Measurements from ENCODE around the gene SPATA3. TPM values are rescaled to one million over a fixed set of nuclear protein-coding genes. Genes with fewer than 3 reads are reported as not detected.

SPATA3 gene
- total and polyA plus RNA-seq, 2 of the 13 experiments (the other 11 are each of a cell fraction or from before 2014, with no cell fraction given), result not detected

DNA sequence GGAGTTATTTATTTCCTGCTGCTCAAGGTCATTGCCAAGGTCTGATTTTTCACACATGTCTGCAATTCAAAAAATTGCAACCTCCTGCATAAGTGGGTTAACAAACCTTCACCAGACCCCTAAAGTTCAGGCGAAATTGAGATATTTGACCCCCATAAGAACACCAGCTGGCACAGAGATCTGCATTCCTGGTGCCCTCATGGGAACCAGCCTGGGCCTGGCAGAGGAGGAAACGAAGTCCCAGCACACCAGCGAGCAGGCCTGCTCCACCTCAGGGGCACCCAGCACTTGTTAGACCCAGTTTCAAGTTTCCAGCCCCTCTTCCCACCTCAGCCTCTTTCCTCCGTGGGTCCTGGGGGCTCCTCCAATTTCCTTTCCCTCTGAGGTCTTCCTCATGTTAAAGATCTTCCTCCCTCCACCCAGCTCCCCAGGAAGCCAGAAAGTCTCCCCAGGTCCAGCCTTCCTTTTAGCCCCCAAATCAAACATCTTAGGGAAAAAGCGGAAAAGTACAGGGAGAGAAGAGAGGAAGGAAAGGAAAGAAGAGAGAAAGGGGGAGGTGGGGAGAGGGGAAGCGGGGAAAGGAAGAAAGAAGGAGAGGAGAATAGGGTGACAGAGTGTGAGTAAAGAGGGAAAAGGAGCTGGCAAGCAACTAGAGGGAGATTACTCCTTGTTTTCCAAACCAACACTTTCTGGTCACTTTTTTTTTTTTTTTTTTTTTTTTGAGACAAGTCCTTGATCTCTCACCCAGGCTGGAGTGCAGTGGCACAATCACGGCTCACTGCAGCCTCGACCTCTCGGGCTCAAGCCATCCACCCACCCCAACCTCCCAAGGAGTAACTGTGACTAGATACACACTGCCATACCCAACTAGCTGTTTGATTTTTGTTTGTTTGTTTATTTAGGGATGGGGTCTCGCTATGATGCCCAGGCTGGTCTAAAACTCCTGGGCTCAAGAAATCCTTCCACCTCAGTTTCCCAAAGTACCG is 37.5 kb downstream of the SPATA3 start (continued):
- TF ChIP-seq, protein P1, sequence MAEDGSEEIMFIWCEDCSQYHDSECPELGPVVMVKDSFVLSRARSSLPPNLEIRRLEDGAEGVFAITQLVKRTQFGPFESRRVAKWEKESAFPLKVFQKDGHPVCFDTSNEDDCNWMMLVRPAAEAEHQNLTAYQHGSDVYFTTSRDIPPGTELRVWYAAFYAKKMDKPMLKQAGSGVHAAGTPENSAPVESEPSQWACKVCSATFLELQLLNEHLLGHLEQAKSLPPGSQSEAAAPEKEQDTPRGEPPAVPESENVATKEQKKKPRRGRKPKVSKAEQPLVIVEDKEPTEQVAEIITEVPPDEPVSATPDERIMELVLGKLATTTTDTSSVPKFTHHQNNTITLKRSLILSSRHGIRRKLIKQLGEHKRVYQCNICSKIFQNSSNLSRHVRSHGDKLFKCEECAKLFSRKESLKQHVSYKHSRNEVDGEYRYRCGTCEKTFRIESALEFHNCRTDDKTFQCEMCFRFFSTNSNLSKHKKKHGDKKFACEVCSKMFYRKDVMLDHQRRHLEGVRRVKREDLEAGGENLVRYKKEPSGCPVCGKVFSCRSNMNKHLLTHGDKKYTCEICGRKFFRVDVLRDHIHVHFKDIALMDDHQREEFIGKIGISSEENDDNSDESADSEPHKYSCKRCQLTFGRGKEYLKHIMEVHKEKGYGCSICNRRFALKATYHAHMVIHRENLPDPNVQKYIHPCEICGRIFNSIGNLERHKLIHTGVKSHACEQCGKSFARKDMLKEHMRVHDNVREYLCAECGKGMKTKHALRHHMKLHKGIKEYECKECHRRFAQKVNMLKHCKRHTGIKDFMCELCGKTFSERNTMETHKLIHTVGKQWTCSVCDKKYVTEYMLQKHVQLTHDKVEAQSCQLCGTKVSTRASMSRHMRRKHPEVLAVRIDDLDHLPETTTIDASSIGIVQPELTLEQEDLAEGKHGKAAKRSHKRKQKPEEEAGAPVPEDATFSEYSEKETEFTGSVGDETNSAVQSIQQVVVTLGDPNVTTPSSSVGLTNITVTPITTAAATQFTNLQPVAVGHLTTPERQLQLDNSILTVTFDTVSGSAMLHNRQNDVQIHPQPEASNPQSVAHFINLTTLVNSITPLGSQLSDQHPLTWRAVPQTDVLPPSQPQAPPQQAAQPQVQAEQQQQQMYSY (CRISPR knock-in tag; IDR thresholded peaks at IDR 0.05), result 0 out of 2 replicates have a peak, but pooled peaks have one; percentile 21
- TF ChIP-seq PITX1 (CRISPR knock-in tag; IDR thresholded peaks at IDR 0.05) (peak; percentile 39; the same call in 1 of the 2 replicates), EP300 (IDR thresholded peaks at IDR 0.05; ENCODE audit: low read depth in 2 of 2, low read length in 2 of 2) (0 out of 4 replicates have a peak, but pooled peaks of 1 of the 2 experiments have one; percentile 30), EP300 (CRISPR knock-in tag; IDR thresholded peaks at IDR 0.05; ENCODE audit: borderline replicate concordance) (no peak), KAT8 (CRISPR knock-in tag; IDR thresholded peaks at IDR 0.05) (0 out of 2 replicates have a peak, but pooled peaks have one; percentile 1), HNRNPL (IDR thresholded peaks at IDR 0.05; ENCODE audit: low read depth, low read length) (0 out of 2 replicates have a peak, but pooled peaks have one; percentile 63), ZNF879 (CRISPR knock-in tag; IDR thresholded peaks at IDR 0.05) (no peak), HNF4G (IDR thresholded peaks at IDR 0.05; ENCODE audit: borderline replicate concordance, low read depth, low read length) (peak; percentile 41; the same call in 1 of the 2 replicates), HNF4G (CRISPR knock-in tag; IDR thresholded peaks at IDR 0.05; ENCODE audit: borderline replicate concordance, low read depth) (no peak), ZNF75D (CRISPR knock-in tag; IDR thresholded peaks at IDR 0.05; ENCODE audit: borderline replicate concordance) (no peak), ZSCAN29 (CRISPR knock-in tag; conservative IDR thresholded peaks at IDR 0.05) (0 out of 2 replicates have a peak, but pooled peaks have one; percentile 19), HOXA5 (CRISPR knock-in tag; IDR thresholded peaks at IDR 0.05) (peak; percentile 8; the same call in 1 of the 2 replicates), ZNF562 (CRISPR knock-in tag; IDR thresholded peaks at IDR 0.05; ENCODE audit: borderline replicate concordance) (no peak), FOXP1 (IDR thresholded peaks at IDR 0.05) (no peak), FOXP1 (CRISPR knock-in tag; IDR thresholded peaks at IDR 0.05) (peak; percentile 53), TSC22D2 (CRISPR knock-in tag; IDR thresholded peaks at IDR 0.05; ENCODE audit: borderline replicate concordance) (no peak), ZNF121 (CRISPR knock-in tag; IDR thresholded peaks at IDR 0.05) (peak; percentile 95)
- TF ChIP-seq, protein P2, sequence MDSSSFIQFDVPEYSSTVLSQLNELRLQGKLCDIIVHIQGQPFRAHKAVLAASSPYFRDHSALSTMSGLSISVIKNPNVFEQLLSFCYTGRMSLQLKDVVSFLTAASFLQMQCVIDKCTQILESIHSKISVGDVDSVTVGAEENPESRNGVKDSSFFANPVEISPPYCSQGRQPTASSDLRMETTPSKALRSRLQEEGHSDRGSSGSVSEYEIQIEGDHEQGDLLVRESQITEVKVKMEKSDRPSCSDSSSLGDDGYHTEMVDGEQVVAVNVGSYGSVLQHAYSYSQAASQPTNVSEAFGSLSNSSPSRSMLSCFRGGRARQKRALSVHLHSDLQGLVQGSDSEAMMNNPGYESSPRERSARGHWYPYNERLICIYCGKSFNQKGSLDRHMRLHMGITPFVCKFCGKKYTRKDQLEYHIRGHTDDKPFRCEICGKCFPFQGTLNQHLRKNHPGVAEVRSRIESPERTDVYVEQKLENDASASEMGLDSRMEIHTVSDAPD (CRISPR knock-in tag; IDR thresholded peaks at IDR 0.05), result no peak
- TF ChIP-seq, protein P3, sequence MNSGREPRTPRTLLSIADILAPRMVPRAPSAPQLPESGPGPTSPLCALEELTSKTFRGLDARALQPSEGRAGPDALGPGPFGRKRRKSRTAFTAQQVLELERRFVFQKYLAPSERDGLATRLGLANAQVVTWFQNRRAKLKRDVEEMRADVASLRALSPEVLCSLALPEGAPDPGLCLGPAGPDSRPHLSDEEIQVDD (CRISPR knock-in tag; IDR thresholded peaks at IDR 0.05; ENCODE audit: borderline replicate concordance), result no peak
- TF ChIP-seq, protein P4, sequence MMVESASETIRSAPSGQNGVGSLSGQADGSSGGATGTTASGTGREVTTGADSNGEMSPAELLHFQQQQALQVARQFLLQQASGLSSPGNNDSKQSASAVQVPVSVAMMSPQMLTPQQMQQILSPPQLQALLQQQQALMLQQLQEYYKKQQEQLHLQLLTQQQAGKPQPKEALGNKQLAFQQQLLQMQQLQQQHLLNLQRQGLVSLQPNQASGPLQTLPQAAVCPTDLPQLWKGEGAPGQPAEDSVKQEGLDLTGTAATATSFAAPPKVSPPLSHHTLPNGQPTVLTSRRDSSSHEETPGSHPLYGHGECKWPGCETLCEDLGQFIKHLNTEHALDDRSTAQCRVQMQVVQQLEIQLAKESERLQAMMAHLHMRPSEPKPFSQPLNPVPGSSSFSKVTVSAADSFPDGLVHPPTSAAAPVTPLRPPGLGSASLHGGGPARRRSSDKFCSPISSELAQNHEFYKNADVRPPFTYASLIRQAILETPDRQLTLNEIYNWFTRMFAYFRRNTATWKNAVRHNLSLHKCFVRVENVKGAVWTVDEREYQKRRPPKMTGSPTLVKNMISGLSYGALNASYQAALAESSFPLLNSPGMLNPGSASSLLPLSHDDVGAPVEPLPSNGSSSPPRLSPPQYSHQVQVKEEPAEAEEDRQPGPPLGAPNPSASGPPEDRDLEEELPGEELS (CRISPR knock-in tag; IDR thresholded peaks at IDR 0.05), result peak; percentile 69; the same call in 1 of the 2 replicates
